ENCODE measurements around the gene ING1.

Gene ING1

DNA sequence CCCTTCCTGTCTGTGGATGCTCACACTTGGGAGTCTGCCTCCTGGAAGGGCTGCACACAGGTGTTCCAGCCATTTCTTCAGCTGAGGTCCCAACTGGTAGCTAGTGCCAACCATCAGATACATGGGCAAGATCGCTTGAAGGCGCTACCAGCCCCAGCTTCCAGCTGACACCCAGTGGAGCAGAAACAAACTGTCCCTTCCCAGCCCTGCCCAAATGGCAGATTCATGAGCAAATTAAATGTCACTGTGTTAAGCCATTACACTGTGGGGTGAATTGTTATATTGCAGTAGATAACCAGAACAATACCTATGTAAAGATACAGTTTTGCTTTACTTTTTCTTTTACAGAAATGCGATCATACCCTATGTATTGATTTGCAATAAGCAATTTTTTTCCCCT is 17.6 kb downstream of the ING1 start:
- DNase-seq (ENCODE audit: low read depth), result no peak
- H3K4me3 ChIP-seq (ENCODE audit: low read depth, low read length), result no peak overlapping the region
- TF ChIP-seq, protein P1, sequence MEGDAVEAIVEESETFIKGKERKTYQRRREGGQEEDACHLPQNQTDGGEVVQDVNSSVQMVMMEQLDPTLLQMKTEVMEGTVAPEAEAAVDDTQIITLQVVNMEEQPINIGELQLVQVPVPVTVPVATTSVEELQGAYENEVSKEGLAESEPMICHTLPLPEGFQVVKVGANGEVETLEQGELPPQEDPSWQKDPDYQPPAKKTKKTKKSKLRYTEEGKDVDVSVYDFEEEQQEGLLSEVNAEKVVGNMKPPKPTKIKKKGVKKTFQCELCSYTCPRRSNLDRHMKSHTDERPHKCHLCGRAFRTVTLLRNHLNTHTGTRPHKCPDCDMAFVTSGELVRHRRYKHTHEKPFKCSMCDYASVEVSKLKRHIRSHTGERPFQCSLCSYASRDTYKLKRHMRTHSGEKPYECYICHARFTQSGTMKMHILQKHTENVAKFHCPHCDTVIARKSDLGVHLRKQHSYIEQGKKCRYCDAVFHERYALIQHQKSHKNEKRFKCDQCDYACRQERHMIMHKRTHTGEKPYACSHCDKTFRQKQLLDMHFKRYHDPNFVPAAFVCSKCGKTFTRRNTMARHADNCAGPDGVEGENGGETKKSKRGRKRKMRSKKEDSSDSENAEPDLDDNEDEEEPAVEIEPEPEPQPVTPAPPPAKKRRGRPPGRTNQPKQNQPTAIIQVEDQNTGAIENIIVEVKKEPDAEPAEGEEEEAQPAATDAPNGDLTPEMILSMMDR (IDR thresholded peaks at IDR 0.05; ENCODE audit: control insufficient read depth, extremely low read depth, insufficient read depth), result no peak

DNA sequence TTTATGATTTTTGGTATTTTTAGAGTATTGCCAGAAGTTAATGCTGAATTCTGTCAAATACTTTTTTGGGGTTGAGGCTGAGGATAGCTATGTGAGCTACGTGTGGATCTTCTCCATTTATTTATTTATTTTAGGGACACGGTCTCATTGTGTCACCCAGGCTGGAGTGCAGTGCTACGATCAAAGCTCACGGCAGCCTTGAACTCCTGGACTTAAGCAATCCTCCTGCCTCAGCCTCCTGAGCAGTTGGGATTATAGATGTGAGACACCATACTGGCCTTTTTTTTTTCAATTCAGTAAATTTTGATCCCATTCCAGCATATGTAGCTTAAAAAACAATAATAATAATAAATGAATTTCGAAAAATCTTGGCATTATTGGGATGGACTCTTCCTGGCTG is 21.1 kb downstream of the ING1 start:
- DNase-seq (ENCODE audit: low read depth), result no peak
- TF ChIP-seq, protein P1 (IDR thresholded peaks at IDR 0.05; ENCODE audit: control insufficient read depth, extremely low read depth, insufficient read depth), result no peak
- no peak overlapping the region for H3K4me3 ChIP-seq (ENCODE audit: low read depth, low read length)

DNA sequence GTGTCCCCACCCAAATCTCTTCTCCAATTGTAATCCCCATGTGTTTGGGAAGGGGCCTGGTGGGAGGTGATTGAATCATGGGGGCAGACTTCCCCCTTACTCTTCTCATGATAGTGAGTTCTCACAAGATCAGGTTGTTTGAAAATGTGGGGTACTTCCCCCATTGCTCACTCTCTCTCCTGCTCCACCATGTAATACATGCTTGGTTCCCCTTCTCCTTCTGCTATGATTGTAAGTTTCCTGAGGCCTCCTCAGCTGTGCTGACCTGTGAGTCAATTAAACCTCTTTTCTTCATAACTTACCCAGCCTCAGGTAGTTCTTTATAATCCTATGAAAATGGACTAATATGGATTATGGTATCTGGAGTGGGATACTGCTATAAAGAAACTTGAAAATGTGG is 24.1 kb downstream of the ING1 start:
- no peak for DNase-seq (ENCODE audit: low read depth)
- no peak overlapping the region for H3K4me3 ChIP-seq (ENCODE audit: low read depth, low read length)
- TF ChIP-seq, protein P1 (IDR thresholded peaks at IDR 0.05; ENCODE audit: control insufficient read depth, extremely low read depth, insufficient read depth), result no peak

DNA sequence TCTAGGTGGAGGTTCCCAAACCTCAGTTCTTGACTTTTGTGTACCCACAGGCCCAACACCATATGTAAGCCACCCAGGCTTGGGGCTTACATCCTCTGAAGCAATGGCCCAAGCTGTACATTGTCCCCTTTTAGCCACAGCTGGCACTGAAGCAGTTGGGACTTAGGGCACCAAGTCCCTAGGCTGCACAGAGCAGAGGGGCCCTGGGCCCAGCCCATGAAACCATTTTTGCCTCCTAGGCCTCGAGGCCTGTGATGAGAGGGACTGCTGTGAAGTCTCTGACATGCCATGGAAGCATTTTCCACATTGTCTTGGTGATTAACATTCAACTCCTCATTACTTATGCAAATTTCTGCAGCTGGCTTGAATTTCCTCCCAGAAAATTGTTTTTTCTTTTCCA is 30.2 kb downstream of the ING1 start:
- no peak for DNase-seq (ENCODE audit: low read depth)
- H3K4me3 ChIP-seq (ENCODE audit: low read depth, low read length), result no peak overlapping the region
- TF ChIP-seq, protein P1 (IDR thresholded peaks at IDR 0.05; ENCODE audit: control insufficient read depth, extremely low read depth, insufficient read depth), result no peak

DNA sequence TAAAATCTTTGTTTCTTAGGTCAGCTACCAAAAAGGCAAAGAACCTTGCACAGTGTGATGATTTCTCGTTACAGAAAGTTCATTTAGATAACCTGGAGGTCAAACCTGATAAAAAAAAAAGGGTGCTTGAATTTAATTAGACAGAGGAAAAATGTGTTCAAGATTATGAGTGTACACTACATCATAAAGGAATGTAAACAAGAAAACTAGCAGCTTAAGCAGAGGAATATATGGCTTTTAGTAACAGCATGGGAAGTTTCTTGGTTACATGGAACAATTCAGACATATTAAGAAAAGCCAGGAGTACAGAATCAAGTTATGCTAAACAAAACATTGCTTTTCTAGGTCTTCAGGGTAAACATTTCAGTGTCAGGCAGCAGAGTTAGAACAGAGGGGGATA is 32.9 kb downstream of the ING1 start:
- DNase-seq (ENCODE audit: low read depth), result no peak
- TF ChIP-seq, protein P1 (IDR thresholded peaks at IDR 0.05; ENCODE audit: control insufficient read depth, extremely low read depth, insufficient read depth), result no peak
- no peak overlapping the region for H3K4me3 ChIP-seq (ENCODE audit: low read depth, low read length)

DNA sequence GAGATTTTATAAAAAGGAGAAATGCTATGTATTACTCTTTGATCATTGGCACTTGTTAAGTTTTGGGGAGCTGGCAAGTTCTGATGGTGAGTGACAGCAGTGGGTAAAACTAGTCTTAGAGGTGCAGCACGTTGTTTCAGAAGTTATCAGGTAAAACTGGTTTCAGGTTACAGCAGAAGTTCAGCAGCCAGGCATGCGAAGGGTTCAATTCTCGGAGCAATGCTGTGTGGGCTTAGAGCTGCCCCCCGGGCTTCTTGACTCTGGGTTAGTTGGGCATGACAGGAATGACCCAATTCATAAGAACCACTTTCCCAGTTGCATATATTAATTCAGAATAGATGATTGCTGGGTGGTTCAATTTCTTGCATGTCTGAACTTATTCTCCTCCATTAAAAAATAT is 34.8 kb downstream of the ING1 start:
- TF ChIP-seq, protein P1 (IDR thresholded peaks at IDR 0.05; ENCODE audit: control insufficient read depth, extremely low read depth, insufficient read depth), result no peak
- H3K4me3 ChIP-seq (ENCODE audit: low read depth, low read length), result no peak overlapping the region
- DNase-seq (ENCODE audit: low read depth), result no peak

DNA sequence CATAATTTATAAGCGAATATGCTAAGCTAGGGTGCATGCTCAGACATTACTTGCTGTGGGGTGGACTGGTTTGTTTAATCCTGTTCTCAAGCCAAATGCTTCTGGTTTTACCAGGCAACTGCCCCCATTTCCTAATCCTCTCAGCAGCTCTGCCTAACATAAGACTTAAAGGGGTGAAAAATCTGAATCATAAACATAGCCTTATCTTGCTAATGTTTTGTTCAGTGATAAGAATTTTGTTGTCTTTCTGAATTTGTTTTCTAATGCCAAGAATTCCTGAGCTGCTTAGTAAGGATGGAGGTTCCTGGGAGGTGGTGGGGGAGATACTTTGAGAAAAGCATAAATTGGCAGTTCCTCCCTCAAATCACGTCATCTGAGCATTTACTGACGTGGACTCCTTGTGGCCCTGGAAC is 42.7 kb downstream of the ING1 start:
- no peak overlapping the region for H3K4me3 ChIP-seq (ENCODE audit: low read depth, low read length)
- DNase-seq (ENCODE audit: low read depth), result no peak
- TF ChIP-seq, protein P1 (IDR thresholded peaks at IDR 0.05; ENCODE audit: control insufficient read depth, extremely low read depth, insufficient read depth), result no peak

Data from LNCaP clone FGC (cell line).